GM19468 (cell line): ENCODE data around the gene FHOD3.

Experiments used
- ATAC-seq: cut with Tn5 transposase; IDR thresholded peaks from one replicate; pipeline ENCODE4 v1.9.1; 2021; ENCODE audit warnings: mild to moderate bottlenecking, moderate library complexity, moderate number of reproducible peaks; ENCODE audit not compliant: unreplicated experiment; ENCODE audit errors: extremely low read depth

FHOD3 gene

GRCh38 chr18:36464126-36464651, 166.7 kb downstream of the FHOD3 start:
- no peak for ATAC-seq

DNA sequence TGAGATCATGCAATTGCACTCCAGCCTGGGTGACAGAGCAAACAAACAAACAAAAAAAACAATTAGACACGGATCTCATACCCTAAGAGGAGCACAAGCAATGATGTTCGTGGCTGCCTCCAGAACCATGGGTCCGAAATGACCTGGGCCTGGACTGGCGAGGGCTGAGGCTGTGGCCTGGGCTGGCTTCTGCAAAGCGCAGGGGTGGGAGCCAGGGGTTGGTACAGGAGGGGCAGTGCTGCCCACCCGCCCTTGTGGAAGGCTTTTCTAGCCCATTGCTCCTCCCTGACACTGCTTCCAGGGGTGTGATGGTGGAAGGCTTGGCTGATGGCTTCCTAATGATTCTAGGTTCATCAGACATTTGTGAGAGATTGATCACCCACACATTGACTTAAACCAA, 167.8 kb downstream of the FHOD3 start:
- ATAC-seq = no peak

DNA sequence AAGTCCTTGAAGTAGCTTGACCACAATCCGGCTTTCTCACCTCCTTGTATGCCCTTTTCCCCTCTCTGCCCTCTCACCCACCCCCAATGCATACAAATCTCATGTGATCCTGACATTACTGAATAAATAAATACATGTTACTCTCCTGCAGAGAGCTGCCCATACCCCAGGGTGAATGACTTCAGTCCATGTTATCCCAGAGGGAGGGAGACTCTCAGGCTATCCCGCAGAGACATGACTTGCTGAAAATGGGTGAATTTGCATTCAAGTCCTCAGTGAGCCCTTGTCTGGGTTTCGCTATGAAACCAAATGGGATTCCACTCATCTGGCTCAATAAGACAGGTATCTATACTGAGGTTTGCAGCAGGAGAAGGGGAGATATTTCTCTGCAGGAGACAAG, 168.5 kb downstream of the FHOD3 start:
- no peak for ATAC-seq

DNA sequence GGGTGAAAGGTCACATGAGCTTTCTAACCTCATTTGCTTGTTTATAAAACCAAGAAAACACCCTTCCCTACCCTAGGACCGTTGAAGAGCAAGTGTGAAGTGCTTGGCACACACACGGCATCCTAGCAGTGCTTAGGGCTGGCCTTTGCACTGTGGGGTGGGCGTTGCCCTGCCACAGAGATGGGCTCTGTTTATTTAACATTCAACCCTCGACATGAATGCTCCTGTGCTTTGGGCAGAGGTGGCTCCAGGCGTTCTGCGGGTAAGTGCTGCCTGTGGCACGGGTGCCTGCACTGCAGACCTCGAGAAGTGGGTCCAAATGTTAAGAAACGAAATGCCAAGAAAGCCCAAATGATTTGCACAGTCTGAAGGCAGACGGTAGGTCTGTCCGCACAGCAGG, 170.1 kb downstream of the FHOD3 start:
- ATAC-seq = no peak

DNA sequence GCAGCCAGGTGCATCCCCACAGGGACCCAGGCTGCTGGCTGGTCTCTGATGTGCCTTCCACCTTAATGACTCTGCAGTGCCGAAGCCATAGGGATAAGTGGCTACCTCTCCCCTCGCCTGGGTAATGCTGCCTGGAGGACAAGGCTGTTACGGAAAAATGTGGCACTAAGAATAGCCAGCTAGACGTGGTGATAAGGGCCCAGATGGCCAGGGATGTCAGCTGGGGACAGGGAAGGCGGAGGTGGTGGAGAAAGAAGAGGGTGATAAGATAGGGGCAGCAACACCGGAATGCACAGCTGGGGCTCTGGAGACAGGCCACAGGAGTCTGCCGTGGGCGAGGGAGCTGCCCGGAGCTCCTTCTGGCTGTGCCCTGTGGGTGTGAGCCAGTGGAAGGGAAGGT, 170.6 kb downstream of the FHOD3 start:
- no peak for ATAC-seq

GRCh38 chr18:36469461-36469860, 171.9 kb downstream of the FHOD3 start:
- no peak for ATAC-seq

GRCh38 chr18:36470896-36471295, 173.4 kb downstream of the FHOD3 start:
- no peak for ATAC-seq

- no peak for ATAC-seq
Observed at GRCh38 chr18:36471393-36471792, 173.9 kb downstream of the FHOD3 start.

GRCh38 chr18:36476433-36476832, 178.9 kb downstream of the FHOD3 start:
- ATAC-seq = no peak

- no peak for ATAC-seq
Observed at GRCh38 chr18:36477776-36478175, 180.3 kb downstream of the FHOD3 start.

- no peak for ATAC-seq
Observed at GRCh38 chr18:36481201-36481657, 183.7 kb downstream of the FHOD3 start.

DNA sequence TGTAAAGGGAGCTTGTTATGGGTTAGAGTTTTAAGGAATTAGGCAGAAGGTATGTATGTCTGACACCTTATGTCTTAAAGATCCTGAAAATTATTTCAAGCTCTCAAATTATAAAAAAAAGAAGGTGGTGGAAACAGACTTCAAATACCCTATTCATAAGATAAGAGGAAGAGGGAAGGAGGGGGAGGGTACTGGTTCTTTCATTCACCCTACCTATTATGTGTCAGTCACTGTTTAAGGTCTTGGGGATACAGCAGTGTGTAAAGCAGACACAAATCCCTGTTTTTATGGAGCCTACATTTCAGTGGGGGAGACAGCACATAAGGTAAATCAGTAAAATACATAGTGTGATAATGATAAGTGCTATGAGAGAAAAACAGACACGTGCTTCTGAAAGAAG, 184.4 kb downstream of the FHOD3 start:
- ATAC-seq = no peak

- ATAC-seq = no peak
Observed at GRCh38 chr18:36484591-36484990, 187.1 kb downstream of the FHOD3 start.

DNA sequence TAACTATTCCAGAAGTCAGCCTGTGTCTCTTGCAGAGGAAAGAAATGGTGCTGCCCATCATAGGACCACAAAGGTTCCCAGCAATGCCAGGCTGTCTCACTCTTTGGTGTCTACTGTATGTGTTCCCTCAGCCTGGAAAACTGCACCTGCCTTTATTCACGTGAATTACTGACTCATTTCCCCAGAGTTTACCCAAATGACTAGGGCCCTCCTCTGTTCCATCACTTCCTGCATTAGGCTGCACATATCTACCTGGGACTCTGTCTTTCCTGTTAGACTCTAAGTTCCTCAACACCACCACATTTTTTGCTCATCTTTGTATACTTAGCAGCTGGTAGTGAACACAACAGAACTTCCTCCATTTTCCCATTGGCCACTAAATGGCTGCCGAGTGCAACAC, 188.3 kb downstream of the FHOD3 start:
- no peak for ATAC-seq

- no peak for ATAC-seq
Observed at GRCh38 chr18:36488131-36488530, 190.6 kb downstream of the FHOD3 start.

DNA sequence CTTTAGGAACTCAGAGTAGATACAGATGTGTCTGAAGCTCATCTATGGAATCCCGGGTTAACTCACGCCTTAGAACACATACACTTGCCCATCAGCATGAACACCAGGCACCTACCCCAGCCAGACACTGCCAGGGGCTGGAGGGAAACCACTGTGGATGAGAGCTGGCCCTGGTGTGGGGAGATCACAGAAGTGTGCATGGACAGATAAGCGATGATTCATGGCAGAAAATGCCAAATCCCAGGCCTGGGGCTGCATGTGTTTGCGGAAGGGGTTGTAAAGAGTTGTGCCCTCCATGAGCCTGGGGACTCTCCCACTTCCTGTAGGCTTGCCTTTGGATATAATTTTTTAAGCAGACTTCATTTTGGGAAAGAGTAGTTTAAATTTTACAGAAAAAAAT, 193.4 kb downstream of the FHOD3 start:
- no peak for ATAC-seq

DNA sequence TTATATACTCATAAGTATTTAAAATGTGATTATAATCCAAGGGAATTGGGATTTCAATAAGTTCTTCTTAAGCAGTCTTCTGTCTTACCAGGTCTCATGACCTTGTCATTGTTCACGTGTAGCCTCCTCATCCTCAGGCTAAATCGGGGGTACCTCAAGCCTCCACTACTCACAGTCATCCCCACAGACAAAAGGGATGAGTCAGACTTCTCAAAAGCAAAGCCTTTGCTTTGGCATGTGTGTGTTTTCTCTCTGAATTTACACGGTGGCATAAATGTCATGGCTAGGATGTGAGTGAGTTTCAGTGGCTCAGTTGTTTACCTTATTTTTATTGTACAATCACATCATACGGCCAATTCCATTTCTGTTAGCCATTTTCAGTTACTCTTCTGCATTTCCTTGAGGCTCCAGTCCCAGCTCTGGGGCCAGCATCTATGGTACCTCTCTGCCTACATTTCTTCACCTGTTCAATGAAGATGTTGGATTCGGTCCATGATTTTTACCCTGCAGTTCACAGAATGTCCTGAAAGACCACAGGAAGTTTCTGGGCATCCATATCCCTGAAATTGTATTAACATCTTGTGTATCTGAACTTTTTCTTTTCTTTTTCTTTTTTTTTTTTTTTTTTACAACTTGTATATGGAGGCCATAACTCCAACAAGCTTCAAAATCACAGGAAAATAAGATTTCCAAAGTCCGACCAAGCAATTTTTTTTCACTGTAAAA, 195.3 kb downstream of the FHOD3 start:
- no peak for ATAC-seq

DNA sequence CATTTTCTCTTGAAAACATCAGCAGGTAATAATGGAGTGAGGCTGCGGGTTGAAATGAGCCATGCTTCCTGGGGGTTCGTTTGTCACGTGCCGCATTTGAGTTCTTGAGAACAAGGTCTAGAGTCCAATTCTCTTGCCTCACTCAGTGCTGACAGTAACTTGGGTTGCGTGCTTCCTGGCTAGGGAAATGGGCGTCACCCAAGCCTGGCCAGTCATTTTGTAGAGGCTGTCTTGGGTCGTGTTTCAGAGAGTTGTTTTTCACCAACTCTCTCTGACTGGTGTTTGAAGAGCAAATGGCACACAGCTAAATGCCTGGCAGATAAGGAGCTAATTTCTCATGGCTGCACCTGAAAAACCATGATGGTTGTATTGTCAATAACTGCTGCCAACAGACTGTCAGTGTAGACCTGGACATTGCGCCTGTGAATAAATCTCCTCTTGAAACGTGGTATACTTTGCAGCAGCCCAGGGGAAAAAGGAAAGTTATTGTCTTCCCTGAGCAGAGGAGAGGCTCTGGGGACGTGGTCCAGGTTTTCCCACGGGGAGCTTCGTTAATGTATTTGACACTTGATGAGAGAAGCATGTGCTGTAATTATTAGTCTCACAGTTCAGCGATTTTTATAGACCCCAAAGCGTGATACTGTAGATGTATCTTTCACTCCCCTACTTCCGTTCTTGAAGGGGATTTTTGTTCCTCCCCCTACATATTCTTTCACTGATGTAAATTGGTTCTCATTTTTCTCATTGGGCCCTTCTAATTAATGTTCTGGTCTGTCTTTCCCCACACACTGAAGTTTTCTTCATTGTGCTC, 196.0 kb downstream of the FHOD3 start:
- ATAC-seq = no peak

DNA sequence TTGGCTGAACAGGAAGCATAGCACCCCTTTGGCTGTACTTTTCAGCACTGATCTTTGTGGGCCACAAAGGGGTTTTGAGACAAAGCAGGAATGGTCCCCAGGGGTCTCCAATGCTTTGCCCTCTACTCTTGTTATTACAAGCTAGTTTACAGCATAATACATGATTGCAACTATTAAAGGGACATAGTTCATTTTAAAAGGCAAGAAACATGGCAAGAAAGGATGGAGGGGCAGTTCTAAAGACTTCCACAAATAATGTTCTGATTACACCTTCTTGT, 196.6 kb downstream of the FHOD3 start:
- ATAC-seq = no peak

GRCh38 chr18:36496022-36496421, 198.5 kb downstream of the FHOD3 start:
- no peak for ATAC-seq

- ATAC-seq = peak; percentile 81
Observed at GRCh38 chr18:36499938-36500337, 202.4 kb downstream of the FHOD3 start.

DNA sequence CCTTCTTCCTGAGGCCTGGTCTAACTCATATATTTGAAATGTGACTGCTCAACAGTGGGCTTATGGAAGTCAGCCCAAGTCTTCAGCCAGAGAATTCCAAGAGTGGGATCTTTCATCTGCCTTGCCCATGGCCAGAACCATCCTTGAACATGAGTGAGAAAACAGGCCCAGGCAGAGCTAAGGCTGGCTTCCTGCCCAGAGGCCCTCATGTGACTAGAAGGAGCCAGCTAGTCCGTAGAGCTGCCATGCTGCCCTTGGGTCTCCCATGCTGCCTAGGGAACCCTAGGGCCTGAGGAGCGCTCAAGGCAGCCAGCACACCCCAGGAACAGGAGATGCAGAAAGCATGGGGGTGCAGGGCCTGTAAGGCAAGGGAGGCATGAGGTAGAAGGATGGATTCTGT, 203.6 kb downstream of the FHOD3 start:
- no peak for ATAC-seq
